A673 (cell line): ENCODE results near the gene UBXN6.

Experiments
- EZH2 ChIP-seq: fragments of 200-600 bp; sonication (generic); IDR thresholded peaks from 2 replicates; pipeline ENCODE4 v1.6.1; 2017; ENCODE audit warnings: borderline replicate concordance, low read depth, mild to moderate bottlenecking, mixed read lengths, antibody characterized with exemption, low read length; ENCODE audit not compliant: poor library complexity, severe bottlenecking
- TF ChIP-seq, protein P1 (sequence below): fragments of 300-800, 200-600 bp; sonication (generic); conservative IDR thresholded peaks from 2 replicates; pipeline ENCODE4 v1.5.1; 2017; ENCODE audit warnings: low read depth, mild to moderate bottlenecking, antibody characterized with exemption, low read length, moderate library complexity, mixed read lengths

GRCh38 chr19:4499318-4499717, 41.7 kb upstream of the UBXN6 start:
- TF ChIP-seq, protein P1, sequence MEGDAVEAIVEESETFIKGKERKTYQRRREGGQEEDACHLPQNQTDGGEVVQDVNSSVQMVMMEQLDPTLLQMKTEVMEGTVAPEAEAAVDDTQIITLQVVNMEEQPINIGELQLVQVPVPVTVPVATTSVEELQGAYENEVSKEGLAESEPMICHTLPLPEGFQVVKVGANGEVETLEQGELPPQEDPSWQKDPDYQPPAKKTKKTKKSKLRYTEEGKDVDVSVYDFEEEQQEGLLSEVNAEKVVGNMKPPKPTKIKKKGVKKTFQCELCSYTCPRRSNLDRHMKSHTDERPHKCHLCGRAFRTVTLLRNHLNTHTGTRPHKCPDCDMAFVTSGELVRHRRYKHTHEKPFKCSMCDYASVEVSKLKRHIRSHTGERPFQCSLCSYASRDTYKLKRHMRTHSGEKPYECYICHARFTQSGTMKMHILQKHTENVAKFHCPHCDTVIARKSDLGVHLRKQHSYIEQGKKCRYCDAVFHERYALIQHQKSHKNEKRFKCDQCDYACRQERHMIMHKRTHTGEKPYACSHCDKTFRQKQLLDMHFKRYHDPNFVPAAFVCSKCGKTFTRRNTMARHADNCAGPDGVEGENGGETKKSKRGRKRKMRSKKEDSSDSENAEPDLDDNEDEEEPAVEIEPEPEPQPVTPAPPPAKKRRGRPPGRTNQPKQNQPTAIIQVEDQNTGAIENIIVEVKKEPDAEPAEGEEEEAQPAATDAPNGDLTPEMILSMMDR, result no peak
- no peak for TF ChIP-seq EZH2
